Neuronal stem cell (in vitro differentiated cells): ENCODE measurements around the gene ANKRD18B.
"Not testable (repeated sequence)": the region's sequence is repeated elsewhere in the genome, so short reads cannot be mapped to it uniquely, and the experiment has no call there.

Experiments used
- DNase-seq: peaks from one replicate; pipeline ENCODE4 v3.0.0-alpha.2; 2013; ENCODE audit warnings: low spot score
- H2AFZ ChIP-seq: one replicate; pipeline ENCODE4 v1.6.1; 2013; ENCODE audit warnings: mild to moderate bottlenecking, low read length, inconsistent platforms
- H2AK5ac ChIP-seq: 2 replicates; pipeline ENCODE4 v1.6.1; 2013; ENCODE audit warnings: low read depth, mild to moderate bottlenecking, inconsistent platforms, low read length, moderate library complexity, mixed read lengths
- H2BK120ac ChIP-seq: 2 replicates; pipeline ENCODE4 v1.6.1; 2013; ENCODE audit warnings: low read depth, mild to moderate bottlenecking, inconsistent platforms, low read length, moderate library complexity, mixed read lengths
- H2BK12ac ChIP-seq: one replicate; pipeline ENCODE4 v1.6.1; 2013; ENCODE audit warnings: low read length, inconsistent platforms
- H2BK15ac ChIP-seq: 2 replicates; pipeline ENCODE4 v1.6.1; 2013; ENCODE audit warnings: mild to moderate bottlenecking, low read length, inconsistent platforms, mixed read lengths
- H2BK5ac ChIP-seq: one replicate; pipeline ENCODE4 v1.6.1; 2013; ENCODE audit warnings: inconsistent platforms, mild to moderate bottlenecking, low read length, moderate library complexity
- H3K14ac ChIP-seq: one replicate; pipeline ENCODE4 v1.6.1; 2013; ENCODE audit warnings: low read length, inconsistent platforms
- H3K18ac ChIP-seq: 2 replicates; pipeline ENCODE4 v1.6.1; 2013; ENCODE audit warnings: low read length, inconsistent platforms
- H3K23ac ChIP-seq: 2 replicates; pipeline ENCODE4 v1.6.1; 2013; ENCODE audit warnings: low read depth, mild to moderate bottlenecking, mixed read lengths, low read length, inconsistent platforms; ENCODE audit not compliant: poor library complexity
- H3K27ac ChIP-seq: replicated peaks from 3 replicates; pipeline ENCODE4 v1.5.1; 2013; ENCODE audit warnings: low read length, inconsistent platforms
- H3K27me3 ChIP-seq, 3 experiments: 2 replicates each; pipeline ENCODE4 v1.6.1; 2013; ENCODE audit warnings: low read length in 3 of 3, mild to moderate bottlenecking in 2 of 3, inconsistent platforms in 1 of 3, low read depth in 1 of 3, mixed read lengths in 1 of 3, moderate library complexity in 1 of 3; ENCODE audit not compliant: control insufficient read depth in 3 of 3, insufficient read depth in 3 of 3
- H3K36me3 ChIP-seq, 2 donors: replicated peaks in 1 of 2; 2 replicates each; pipeline ENCODE4 v1.6.1; 2013; ENCODE audit warnings: low read length in 2 of 2; ENCODE audit not compliant: control insufficient read depth in 2 of 2, insufficient read depth in 2 of 2
- H3K4ac ChIP-seq: 2 replicates; pipeline ENCODE4 v1.6.1; 2013; ENCODE audit warnings: inconsistent platforms, mild to moderate bottlenecking, low read length, moderate library complexity
- H3K4me1 ChIP-seq, 2 donors: 1 replicate in 1 of 2; 2 replicates in 1 of 2; pipeline ENCODE4 v1.6.1; 2013; ENCODE audit warnings: low read length in 2 of 2, low read depth in 1 of 2; ENCODE audit not compliant: control insufficient read depth in 2 of 2, insufficient read depth in 1 of 2
- H3K4me2 ChIP-seq: one replicate; pipeline ENCODE4 v1.6.1; 2013; ENCODE audit warnings: mild to moderate bottlenecking, low read length, inconsistent platforms; ENCODE audit not compliant: insufficient read depth, poor library complexity, severe bottlenecking
- H3K4me3 ChIP-seq, 2 donors: 2 replicates each; pipeline ENCODE4 v1.5.1; 2013; ENCODE audit warnings: low read length in 2 of 2, mild to moderate bottlenecking in 2 of 2, inconsistent platforms in 1 of 2, moderate library complexity in 1 of 2
- H3K79me1 ChIP-seq: one replicate; pipeline ENCODE4 v1.6.1; 2013; ENCODE audit warnings: low read depth, mild to moderate bottlenecking, inconsistent platforms, low read length, moderate library complexity
- H3K9ac ChIP-seq: one replicate; pipeline ENCODE4 v1.6.1; 2013; ENCODE audit warnings: mild to moderate bottlenecking, low read depth, low read length, inconsistent platforms; ENCODE audit not compliant: poor library complexity
- H3K9me3 ChIP-seq, 2 donors: replicated peaks in 1 of 2; 2 replicates each; pipeline versions ENCODE3 to v1.6.1; 2013; ENCODE audit warnings: low read length in 2 of 2, mild to moderate bottlenecking in 2 of 2, inconsistent platforms in 1 of 2, low read depth in 1 of 2, mixed read lengths in 1 of 2, moderate library complexity in 1 of 2; ENCODE audit not compliant: control insufficient read depth in 2 of 2, insufficient read depth in 1 of 2
- H4K8ac ChIP-seq: one replicate; pipeline ENCODE4 v1.6.1; 2013; ENCODE audit warnings: low read depth, mild to moderate bottlenecking, inconsistent platforms, low read length, moderate library complexity
- H4K91ac ChIP-seq: one replicate; pipeline ENCODE4 v1.6.1; 2013; ENCODE audit warnings: low read length, low read depth, mild to moderate bottlenecking, inconsistent platforms; ENCODE audit not compliant: poor library complexity
- WGBS, 2 donors: extraction: QIAGEN DNeasy Blood & Tissue Kit; methylation state at CpG; one replicate each; pipeline ENCODE4 v1.1.7; 2013; ENCODE audit warnings: missing lambda C conversion rate in 2 of 2, mixed read lengths in 1 of 2; ENCODE audit not compliant: insufficient read length in 2 of 2, insufficient replicate concordance in 1 of 2; ENCODE audit errors: extremely low coverage in 2 of 2; 5-methylcytosine and 5-hydroxymethylcytosine counted together

Gene ANKRD18B

DNA sequence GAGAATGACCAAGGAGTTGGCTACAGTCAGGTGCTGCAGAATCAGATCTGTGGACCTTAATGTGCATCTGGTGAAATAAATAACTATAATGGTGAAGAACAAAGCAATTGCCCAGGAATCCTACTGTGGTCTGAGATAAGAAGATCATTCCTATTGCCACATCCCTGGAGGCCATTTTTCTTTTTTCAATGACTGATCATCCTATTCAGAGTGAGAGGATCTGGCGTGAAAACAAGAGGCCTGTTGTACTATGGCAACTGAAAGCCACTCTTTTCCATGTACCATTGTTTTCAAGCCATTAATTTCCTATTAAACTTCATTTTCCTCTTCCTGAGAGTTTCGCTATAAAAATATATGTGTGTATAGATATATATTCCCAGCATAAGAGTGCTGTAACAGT, 11.5 kb upstream of the ANKRD18B start:
- H3K4me3 ChIP-seq, H3K27ac ChIP-seq, H3K9ac ChIP-seq, H2BK120ac ChIP-seq, H2BK15ac ChIP-seq, DNase-seq, H3K14ac ChIP-seq, H4K8ac ChIP-seq, H3K36me3 ChIP-seq, H2AFZ ChIP-seq, H3K9me3 ChIP-seq, H3K4me1 ChIP-seq, H3K4me2 ChIP-seq, H3K23ac ChIP-seq, H3K18ac ChIP-seq, H3K79me1 ChIP-seq, H2BK5ac ChIP-seq, H3K27me3 ChIP-seq, H2AK5ac ChIP-seq, H4K91ac ChIP-seq, H3K4ac ChIP-seq, H2BK12ac ChIP-seq: not testable (repeated sequence)
- no CpG with 5 or more reads among the region's 2 CpGs for WGBS, 2 donors

DNA sequence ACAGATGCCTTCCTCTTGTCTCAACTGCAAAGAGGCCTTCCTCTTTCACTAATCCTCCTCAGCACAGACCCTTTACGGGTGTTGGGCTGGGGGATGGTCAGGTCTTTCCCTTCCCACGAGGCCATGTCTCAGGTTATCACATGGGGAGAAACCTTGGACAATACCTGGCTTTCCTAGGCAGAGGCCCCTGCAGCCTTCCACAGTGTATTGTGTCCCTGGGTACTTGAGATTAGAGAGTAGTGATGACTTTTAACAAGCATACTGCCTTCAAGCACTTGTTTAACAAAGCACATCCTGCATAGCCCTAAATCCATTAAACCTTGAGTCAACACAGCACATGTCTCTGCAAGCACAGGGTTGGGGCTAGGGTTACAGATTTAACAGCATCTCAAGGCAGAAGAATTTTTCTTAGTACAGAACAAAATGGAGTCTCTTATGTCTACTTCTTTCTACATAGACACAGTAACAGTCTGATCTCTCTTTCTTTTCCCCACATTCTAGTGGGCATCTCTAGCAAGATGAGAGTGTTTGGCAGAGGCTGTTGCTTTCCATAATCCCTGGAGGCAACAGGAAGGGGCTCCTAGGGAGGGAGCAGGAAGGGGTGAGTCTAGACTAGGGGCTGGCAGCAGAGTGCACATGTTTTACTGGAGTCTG, 8.6 kb upstream of the ANKRD18B start:
- H3K4me1 ChIP-seq, H4K8ac ChIP-seq, H3K4ac ChIP-seq, H3K9ac ChIP-seq, H3K27me3 ChIP-seq, H2BK15ac ChIP-seq, H3K23ac ChIP-seq, H2BK120ac ChIP-seq, H3K9me3 ChIP-seq, H2BK5ac ChIP-seq, DNase-seq, H3K27ac ChIP-seq, H2AFZ ChIP-seq, H3K4me2 ChIP-seq, H3K18ac ChIP-seq, H4K91ac ChIP-seq, H3K79me1 ChIP-seq, H3K36me3 ChIP-seq, H3K4me3 ChIP-seq, H2AK5ac ChIP-seq, H2BK12ac ChIP-seq, H3K14ac ChIP-seq: not testable (repeated sequence)
- WGBS, 2 donors = no CpG with 5 or more reads among the region's 2 CpGs

DNA sequence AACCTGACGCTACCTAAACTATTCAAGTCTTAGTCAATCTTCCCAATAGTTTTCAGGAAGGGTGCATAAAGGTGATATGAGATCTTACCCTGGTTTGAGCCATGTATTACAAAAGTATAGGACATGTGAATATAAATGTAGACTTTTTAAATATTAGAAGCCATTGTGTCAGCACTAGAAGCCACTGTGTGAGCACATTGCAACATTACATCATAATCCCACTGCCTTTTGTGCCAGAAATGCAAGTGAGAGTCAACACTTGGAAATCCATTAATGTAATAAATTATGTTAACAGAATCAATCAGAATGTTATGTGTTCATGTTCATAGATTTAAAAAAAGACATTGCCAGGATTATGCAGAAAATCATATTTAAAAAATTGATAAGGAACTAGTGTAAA, 7.7 kb upstream of the ANKRD18B start:
- not testable (repeated sequence) for H3K79me1 ChIP-seq, H3K4me1 ChIP-seq, H2BK5ac ChIP-seq, H3K14ac ChIP-seq, H3K23ac ChIP-seq, H2AK5ac ChIP-seq, H4K91ac ChIP-seq, H3K9me3 ChIP-seq, H3K4me3 ChIP-seq, H3K27me3 ChIP-seq, H2BK15ac ChIP-seq, H3K18ac ChIP-seq, H3K36me3 ChIP-seq, H2BK12ac ChIP-seq, H2BK120ac ChIP-seq, H3K27ac ChIP-seq, H3K4me2 ChIP-seq, H4K8ac ChIP-seq, DNase-seq, H3K9ac ChIP-seq, H3K4ac ChIP-seq, H2AFZ ChIP-seq
- WGBS, 2 donors = no CpG with 5 or more reads among the region's 1 CpG

DNA sequence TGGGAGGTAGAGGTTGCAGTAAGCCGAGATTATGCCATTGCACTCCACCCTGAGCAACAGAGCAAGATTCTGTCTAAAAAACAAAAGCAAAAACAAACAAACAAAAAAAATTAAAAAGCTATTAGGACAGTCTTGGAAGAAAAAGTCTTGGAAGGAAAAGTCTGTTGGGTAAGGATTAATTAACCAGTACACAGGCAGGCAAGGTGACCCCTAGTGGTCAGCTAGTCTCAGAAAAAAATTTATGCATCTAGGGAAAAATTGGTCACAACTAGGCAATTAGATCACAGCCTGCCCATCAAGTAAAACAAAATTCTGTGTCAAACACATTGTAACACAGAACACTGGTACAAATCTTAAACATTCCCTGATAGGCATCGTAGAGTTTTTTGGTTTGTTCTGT, 6.7 kb upstream of the ANKRD18B start:
- Histone ChIP-seq H2BK5ac (no peak overlapping the region), H3K36me3 (no peaks in the 10 kb centered on the region), H2BK15ac (no peak overlapping the region), H3K9ac (no peak overlapping the region), H3K79me1 (no peaks in the 10 kb centered on the region), H3K23ac (no peak overlapping the region), H4K91ac (no peak overlapping the region), H2AFZ (no peak overlapping the region), H2AK5ac (no peak overlapping the region), H3K4ac (no peak overlapping the region), H3K14ac (no peak overlapping the region), H3K27ac (no peak overlapping the region), H3K27me3 (peaks cover 0 to 14% (median 0%) of the 10 kb centered on the region in 3 experiments), H3K9me3 (peaks cover 0 to 3% of the 10 kb centered on the region in 2 donors), H4K8ac (no peak overlapping the region), H3K4me3 (no peak overlapping the region), H2BK12ac (no peak overlapping the region), H3K18ac (no peak overlapping the region), H3K4me1 (no peaks in the 10 kb centered on the region), H2BK120ac (no peak overlapping the region), H3K4me2 (no peak overlapping the region)
- no peak for DNase-seq
- WGBS, 2 donors = no CpG with 5 or more reads among the region's 2 CpGs
